GM20431 (cell line): Measurements from ENCODE around the gene AGT.
"Not testable (repeated sequence)": the region's sequence is repeated elsewhere in the genome, so short reads cannot be mapped to it uniquely, and the experiment has no call there.

Source experiments
- in situ Hi-C: fragments of 300-500 bp; cut with MseI, MboI; formaldehyde crosslinking; loops from one replicate; pipeline ENCODE4 v1.15.0; 2020; ENCODE audit warnings: low sequenced_read_pairs; ENCODE audit not compliant: unreplicated experiment

Gene AGT

DNA sequence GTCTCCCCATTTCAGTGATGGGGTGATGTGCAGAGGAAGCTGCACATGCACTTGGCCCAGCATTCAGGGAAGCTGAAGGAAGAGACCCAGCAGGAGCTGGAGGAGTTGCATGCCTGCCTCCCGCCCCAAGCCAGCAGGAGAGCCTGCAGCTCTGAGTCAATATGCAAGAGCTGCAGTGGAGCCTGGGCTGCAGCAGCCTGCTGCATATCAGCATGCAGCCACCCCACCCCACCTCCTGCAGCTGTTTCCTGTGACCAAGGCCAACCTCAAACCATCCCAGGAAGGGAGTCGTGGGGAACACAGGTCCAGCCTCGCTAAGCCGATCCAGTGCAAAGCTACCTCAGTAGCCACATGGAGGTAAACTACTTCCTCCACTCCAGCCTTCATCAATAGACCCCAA is 18.9 kb downstream of the AGT start:
- in situ Hi-C loops, result no loop called here

DNA sequence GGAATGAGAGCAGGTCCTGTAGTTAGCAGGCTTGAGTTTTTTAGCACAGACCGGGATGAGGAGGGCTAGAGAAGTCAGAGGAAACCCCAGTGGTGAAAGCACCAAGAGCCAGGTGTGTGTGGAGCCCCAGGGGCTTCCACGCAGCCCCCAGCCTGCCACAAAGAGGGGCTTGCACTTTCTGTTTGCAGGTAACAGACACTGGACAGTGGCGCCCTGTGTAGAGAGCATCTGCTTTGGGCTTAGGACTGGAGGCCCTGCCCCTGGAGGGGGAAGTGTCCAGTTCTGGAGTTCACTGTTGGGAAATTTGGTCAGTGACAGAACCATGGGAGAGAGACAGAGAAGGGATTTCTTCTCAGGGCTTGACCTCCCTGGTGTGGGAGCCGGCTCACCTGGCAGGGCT is 19.5 kb downstream of the AGT start:
- in situ Hi-C loops, result no loop called here

DNA sequence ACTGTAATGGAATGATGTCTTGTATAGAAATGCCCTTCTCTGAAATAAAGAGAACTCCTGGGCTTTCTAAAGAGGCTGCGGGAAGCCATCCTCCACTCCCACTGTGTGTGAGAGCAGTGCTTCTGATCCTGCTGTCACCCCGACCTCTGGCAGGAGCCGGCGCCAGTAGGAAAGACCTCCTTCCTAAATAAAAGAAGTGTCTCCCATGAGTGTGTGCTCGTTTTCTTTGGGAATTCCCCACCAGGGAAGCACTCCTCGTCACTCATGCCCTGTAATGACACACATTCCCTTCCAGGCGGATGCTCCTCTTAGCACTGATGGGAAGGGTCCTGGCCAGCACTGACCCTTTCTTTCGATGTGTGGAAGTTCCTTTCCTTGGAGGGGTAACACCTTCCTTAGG is 20.1 kb downstream of the AGT start:
- in situ Hi-C loops, result no loop called here

DNA sequence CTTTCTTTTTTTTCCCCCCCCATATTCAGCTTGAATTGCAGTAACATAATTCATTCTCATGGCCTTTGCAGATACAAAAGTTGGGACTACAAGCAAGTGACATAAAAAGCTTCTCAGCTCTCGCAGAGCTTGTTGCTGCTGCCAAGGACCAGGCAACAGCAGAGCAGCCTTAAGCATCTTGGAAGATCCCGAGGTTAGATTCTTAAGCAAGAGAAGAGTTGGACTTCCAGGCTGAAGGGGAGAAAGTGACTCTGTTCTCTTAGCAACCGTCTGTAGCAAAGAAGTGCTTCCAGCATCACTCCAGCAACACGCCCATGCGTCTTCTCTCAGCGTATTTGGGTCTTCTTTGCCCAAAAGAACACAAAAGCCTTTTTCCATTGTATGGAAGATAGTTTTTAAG is 20.7 kb downstream of the AGT start:
- in situ Hi-C loops, result no loop called here

DNA sequence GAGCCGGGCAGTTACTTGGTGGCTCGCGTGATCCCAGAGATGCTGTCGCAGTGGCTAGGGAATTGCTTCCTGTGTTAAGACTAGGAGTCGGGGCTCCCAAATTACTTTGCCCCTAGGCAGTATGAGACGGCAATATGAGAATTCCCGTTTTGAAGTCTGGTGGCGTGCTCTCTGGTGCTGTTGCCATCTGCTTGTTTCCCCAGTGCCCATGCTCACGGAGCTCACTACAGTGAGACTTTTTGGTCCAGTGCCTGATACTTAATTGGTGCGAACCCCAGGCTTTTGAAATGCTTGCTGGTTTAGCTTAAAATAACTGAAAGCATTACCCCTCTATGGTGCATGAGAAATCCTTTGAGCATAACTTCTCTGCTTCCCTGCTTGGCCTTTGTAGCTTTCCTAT is 22.3 kb downstream of the AGT start:
- in situ Hi-C loops, result no loop called here

DNA sequence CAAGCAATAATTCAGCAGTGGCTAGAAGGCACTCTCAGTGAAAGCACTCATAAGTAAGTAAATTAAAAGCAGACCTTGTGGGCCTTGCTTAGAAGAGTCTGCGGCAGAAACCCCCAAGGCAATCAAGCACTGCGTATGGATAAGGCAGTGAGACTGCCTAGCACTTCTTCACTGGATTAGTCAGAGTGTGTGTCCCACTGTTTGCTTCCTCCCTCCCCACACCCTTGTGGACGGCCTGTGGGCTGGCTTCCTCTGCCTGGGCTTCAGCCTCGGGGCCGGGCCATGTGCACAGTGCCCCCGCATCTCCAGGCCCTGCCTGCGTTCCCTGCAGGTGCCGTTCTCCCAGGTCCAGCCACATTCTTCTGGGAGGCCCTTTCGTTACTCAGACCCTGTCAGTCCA is 23.8 kb downstream of the AGT start:
- in situ Hi-C loops, result no loop called here

DNA sequence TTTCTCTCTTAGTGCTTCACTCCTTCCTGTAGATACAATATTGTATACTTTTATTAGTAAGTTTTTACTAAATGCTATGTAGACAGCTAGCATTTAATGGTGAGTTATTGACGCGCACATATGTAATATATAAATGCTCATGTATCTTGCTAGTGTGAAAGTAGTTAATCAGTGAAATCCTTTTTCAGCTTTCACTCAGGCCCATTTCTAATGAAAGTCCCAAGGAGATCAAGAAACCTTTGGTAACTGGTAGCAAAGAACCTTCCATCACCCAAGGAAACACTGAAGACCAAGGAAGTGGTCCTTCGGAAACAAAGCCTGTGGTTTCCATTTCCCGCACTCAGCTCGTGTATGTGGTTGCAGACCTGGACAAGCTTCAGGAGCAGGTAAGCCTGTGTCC is 27.2 kb downstream of the AGT start:
- in situ Hi-C loops, result no loop called here

DNA sequence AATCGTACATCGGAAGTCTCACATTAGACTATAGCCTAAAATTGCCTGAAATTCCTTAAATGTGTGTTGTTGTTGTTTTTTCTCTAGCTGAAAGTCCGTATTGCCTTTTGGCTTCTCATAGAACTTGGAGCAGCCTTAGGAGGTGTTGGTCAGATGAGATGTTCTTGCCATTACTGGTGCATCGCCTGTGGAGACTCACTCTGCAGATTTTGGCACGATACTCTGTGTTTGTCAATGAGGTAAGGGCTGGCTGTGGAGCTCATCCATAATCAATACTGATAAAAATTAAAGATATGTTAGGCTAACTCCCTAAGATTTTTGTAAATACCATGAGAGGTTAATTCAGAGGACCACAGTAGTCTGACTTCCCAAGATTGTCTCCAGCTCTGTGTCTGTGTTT is 28.9 kb downstream of the AGT start:
- in situ Hi-C loops, result no loop called here

DNA sequence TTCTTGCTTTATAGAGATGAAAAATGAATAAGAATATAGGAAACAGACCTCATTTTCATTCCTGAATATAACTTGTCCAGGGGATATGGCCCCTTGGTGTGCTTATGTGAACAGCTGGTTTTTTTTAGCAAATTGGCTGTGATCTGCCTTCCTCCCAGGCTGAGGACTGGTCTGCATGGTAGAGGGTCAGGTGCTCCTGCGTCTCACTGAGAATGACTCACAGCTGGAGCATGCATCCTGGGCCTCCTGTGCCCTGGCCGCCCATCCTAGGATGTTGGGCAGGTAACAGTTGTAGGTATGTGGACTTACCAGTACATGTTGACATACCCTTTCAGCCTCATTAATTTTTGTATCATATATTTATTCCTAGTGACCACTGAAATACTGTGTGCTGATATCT is 29.8 kb downstream of the AGT start:
- in situ Hi-C loops, result no loop called here

DNA sequence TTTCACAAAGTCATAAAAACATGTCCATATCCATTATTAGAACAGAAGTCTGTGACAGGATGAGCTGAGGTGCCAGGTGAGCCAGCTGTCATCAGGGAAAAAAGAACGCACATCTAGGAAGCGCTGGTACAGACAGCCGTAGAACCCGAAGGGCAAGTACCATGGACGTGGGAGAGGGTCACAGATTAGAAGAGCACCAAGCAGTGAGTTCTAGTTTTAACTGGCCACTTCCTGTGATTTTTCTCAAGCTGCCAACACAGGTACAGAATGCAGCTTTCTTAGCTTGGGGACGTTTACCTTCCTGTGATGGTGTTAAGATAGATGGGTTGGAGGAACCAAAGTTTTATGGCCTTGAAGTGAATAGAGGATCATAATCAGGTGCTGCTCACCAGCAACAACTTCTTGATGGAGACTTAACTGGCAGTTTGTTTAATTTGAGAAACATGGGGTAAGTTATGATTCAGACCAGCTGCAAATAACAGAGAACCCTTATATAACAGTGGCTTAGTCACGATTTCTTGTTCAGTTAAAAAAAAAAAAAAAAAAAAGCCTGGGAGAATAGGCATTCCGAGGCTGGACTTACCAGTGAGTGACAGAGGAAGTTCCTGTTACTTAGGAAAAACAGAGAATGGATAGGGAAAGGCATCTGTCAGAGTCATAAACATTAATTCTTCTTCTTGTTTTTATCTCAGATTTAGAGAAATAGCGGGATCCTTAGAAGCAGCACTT is 30.9 kb downstream of the AGT start:
- in situ Hi-C loops, result no loop called here

DNA sequence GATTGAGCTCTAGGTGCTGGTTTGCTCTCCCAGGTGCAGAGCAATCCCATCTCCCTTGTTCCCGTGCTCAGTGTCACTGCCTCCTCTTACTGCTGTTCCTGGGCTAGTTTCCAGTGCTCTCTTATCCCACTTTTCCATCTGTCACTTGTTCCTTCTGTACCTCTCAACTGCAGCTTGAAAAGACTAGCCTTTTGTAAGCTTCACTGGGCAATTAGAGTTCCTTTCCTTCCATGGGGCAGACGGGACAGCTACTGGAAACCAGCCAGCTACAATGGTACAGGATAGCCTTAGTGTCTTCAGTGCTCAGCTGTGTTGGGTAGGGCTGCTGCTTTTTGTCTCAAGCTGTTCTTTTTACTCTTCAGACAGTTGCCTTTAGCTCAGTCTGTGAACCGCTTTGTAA is 31.6 kb downstream of the AGT start:
- in situ Hi-C loops, result no loop called here

DNA sequence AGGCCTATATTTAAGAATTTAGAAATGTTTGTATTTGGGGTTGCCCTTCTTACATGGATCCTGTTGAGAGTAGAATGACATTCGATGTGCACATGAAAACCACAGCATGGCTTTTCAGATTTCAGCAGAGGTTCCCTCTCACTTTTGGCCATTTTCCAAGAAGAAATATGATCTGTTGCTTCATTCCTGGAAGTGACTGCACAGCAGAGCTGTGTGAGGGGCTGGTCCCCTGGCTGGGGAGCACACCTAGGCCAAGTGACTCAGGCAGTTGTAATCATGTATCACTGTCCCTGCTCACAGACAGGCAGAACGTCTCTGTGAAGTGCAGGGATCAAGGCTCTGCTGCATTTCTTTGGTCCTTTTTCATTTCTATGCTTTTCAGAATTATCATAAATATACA is 32.3 kb downstream of the AGT start:
- in situ Hi-C loops, result no loop called here

DNA sequence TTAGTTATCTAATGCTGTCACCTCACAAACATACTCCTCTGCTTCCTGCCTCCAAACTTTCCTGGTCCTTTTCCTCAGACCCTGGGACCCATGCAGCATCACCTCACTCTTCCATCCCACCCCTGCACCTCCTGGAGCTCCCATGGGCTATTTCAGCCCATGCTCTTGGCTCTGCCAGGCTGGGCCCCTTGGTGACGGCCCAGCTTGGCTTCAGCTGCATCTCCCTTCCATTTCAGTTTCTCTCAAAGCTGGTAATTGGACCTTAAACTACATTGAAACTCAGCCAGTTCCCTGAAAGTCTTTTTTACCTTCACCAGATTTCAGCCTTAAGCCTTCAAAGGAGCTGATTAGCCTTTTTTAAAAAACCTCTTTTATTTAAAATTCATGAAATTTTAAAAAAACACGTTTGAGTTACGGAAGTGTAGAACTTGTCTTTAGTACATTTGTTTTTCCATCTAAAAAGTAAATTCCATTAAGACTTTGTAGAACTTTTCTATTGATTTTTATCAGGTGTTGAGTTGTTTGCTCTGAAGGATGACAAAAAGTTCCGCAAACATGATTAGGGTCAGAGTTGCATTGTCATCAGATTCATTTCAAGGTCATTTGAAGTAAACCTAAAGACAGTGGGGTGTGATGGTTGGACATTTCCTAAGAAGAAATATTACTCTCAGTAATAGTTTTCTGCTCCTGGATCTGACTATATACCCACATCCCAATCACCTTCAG is 33.5 kb downstream of the AGT start:
- in situ Hi-C loops, result no loop called here

DNA sequence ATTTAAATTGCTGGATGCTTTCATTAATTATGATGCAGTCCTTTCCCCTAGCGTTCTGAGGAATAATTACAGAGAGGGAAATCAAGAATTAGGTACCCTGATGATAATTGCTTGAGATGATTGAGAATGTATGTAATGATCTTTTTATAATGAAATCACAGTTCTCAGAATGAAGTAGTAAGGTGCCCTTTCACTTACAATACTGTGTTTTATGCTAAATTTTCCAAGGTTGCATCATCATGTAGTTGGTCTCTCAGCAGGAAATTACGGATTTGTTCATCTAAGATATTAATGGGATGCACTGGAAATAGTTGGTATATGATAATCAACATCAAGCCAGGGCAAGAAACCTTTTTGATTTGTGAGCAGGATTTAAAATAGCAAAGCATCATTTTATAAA is 34.1 kb downstream of the AGT start:
- in situ Hi-C loops, result no loop called here

DNA sequence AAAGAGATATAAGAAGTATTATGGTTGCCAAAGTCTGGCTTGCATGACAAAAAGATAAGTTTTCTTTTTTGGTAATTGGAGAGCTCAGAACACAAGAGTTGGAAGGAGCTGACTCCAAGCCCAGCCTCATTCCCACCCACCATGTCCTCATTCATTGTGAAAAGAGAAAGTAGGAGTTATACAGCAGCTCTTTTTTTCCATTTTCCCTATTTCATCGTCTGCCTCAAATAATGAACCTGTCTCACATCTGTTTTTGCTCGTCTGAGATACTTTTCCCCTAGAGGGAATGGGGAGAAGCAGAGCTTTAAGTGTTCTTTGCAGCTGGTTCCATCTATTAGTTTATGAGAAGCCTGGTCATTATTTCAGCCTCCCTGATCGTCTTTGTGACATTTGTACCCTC is 34.7 kb downstream of the AGT start:
- in situ Hi-C loops, result no loop called here

DNA sequence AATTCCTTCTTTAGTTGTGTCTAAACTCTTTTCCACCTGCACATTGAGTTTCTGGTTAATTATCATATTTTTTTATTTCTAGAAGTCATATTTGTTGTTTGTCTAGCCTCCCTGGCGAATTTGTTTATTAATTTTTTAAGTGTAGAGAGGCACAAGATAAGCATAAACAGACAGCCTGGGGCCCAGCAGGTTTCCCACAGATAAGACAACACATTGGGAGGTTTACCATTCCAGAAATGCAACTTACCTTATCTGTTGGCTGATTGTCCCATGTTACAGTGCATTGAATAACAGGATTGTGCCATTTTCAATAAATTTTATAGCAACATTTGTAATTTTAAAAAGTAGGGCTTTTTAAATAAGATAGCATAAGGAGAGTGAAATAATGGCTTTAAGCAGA is 36.7 kb downstream of the AGT start:
- in situ Hi-C loops, result no loop called here

DNA sequence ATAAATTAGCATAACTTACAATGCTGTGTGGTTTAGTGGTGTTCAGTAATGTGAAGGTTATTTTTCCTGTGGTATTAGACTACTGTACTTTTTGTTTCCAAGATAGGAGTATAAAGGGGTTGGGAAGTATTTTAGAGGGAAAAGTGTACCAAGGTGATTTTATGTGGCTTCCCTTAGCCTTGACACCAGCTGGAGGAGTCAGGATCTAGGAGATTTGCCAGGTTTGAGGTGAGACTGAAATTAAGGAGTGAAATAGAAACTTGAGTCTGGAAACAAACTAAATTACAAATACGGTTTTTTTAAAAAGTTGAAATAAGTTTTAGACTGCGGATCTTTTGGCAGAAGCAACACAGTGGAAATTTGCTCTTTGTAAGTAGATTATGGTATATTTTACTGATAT is 39.3 kb downstream of the AGT start:
- in situ Hi-C loops, result no loop called here

DNA sequence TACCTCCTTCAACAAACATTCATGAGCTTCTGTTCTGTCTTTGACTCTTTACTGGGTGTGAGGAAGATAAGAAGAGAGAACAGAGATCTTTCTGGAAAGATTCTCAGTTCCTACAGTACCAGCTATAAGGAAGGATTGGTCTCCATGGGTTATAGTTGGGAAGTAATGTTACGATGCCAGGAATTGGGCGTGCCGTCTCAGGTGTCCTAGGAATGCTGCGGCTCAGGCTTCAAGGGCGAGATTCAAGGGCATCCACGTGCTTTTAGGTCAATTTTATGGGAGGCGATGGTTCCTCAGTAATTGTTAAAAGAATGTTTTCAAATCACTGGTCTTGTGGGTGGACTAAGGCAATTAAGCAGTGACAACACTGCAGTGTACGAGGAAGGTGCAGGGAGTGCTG is 44.4 kb downstream of the AGT start:
- in situ Hi-C loops, result no loop called here

DNA sequence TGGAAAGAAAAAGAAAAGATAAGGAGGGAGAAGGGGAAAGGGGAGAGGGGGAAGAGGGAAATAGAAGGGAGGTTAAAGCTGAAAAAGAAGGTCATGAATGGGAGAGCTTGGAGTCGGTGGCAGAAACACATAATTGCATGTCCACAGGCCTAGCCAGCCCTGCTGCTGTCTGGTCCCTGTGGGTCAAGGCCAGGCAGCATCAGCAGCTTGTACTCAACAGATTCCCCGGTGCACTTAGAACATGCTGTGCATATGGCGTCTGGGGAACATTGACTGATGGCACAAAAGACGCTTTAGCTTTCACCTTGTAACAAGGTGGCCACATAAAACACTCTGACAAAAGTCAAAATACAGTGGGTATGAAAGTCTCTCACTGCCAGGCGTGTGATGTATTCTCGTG is 45.7 kb downstream of the AGT start:
- in situ Hi-C loops, result no loop called here

DNA sequence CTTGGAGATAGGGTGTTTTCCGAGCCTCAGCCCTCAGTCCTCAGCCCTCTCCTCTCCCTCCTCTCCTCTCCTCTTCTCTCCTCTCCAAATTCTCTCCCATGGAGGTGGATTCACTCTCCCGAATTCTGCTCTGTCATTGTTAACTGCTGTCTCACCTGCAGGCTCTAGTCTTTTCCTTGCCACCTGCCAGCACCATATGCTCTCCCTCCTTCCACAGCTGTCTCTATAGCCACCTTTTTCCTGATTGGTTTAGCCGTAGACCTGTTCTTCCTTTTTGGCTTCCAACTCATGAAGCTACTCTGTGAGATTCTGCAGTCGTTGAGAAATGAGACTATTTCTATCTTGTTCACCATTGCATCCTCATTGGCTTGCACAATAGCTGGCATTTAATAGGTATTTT is 51.9 kb downstream of the AGT start:
- in situ Hi-C loops, result no loop called here

DNA sequence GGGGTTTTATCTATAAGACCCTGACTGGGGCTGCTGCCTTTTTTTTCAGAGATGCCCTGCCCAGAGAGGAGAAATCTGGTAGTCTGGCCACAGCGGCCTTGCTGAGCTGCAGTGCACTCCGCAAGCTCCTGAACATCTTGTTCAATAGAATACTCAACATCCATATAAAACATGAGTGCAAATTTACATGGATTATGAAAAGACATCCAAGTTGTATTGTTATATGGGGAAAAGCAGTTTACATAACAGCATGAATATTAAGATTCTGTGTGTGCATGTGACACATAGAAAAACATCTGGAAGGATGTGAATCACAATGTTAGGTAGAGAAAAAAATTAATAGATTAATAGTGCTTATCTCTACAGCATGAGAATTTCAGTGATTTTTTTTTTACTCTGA is 55.2 kb downstream of the AGT start:
- in situ Hi-C loops, result no loop called here

DNA sequence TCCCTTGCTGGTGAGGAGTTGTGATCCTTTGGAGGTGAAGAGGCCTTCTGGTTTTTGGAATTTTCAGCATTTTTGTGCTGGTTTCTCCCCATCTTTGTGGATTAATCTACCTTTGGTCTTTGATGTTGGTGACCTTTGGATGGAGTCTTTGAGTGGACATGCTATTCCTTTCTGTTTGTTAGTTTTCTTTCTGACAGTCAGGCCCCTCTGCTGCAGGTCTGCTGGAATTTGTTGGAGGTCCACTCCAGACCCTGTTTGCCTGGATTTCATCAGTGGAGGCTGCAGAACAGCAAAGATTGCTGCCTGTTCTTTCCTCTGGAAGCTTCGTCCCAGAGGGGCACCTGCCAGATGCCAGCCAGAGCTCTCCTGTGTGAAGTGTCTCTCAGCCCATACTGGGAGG is 55.8 kb downstream of the AGT start:
- in situ Hi-C loops, result not testable (repeated sequence)
